ENCODE data around the gene HOXA10. TPM values are rescaled to one million over a fixed set of nuclear protein-coding genes. Genes with fewer than 3 reads are reported as not detected.

HOXA10 gene
- total RNA-seq, 1 donor from 2014 or later: 27.3 TPM

DNA sequence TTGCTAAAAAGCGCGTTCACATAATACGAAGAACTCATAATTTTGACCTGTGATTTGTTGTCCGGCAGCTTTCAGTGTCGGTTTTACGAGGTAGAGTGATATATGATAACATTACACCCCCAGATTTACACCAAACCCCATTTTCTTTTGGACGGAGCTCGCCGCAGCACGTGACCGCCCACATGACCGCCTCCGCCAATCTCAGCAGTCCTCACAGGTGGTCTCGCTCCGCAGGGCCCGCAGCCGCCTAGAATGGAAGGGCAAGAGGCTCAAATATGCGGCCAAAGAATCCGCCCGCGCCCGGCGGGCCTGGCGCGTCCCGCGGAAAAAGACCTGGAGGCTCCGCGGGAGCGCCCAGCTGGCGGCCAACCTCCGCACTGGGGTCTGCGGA, 17.6 kb downstream of the HOXA10 start, which contains the start of gene HOXA7:
Gene HOXA7 (minus strand): TSS at position 168 of the 391 bp plus-strand sequence. CDS start 130 bp downstream, at position 38.
- DNase-seq (ENCODE audit: low read depth): no peak

DNA sequence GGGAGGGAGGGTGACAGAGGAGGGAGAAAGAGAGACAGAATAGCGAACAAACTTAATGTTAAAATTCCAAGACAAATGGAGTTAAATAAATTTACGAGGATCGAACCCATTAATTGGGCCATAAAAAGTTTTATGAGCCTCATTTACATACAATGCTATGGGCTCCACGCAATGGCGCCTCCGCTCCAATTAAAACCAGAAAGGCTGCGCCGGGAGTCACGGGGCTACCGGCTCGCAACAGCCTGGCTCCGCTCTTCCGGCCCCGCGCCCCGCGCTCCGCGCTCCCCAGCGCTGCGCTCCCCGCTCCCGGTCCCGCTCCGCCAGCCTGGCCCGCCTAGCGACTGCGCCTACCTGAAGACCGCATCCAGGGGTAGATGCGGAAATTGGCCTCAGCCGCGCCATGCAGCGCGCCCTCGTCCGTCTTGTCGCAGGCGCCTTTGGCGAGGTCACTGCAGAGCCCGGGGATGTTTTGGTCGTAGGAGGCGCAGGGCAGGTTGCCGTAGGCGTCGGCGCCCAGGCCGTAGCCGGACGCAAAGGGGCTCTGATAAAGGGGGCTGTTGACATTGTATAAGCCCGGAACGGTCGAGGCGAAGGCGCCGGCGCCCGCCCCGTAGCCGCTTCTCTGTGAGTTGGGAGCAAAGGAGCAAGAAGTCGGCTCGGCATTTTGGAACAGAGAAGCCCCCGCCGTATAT, 18.2 kb downstream of the HOXA10 start:
- DNase-seq (ENCODE audit: low read depth): no peak

- DNase-seq (ENCODE audit: low read depth): peak; percentile 64
Measured at GRCh38 chr7:27154901-27155815, 19.0 kb downstream of the HOXA10 start.

GRCh38 chr7:27154369-27154768, 19.8 kb downstream of the HOXA10 start:
- DNase-seq (ENCODE audit: low read depth): no peak

- no peak for DNase-seq (ENCODE audit: low read depth)
Measured at GRCh38 chr7:27153526-27153925, 20.6 kb downstream of the HOXA10 start.

DNA sequence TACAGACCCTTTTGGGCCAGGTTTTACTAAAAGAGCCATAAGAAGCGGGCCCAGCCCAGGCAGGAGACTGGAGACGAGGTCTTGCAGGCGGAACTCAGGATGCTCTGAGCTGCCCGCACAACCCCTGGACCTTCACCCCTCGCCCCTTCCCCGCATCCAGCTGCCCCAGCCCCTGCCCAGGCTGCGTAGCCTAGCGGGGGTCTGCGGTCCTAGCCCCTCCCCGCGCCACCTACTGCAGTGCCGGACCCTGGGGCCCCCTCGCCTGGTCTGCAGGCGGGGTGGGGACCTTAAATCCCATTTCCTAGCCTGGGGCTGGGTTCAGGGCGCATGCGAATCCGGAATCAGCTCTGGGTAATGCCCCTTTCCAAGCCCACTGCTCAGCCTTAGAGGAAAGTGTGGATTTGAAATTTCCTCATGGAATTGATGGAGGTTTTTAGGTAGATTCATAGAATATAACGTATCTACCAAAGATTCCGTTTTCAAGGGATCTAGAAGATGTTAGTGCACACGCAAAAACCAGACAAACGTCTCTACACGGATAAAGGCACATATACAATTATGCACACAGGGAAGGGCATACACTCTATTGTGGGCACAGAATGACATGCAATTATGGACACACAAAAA, 21.2 kb downstream of the HOXA10 start:
- DNase-seq (ENCODE audit: low read depth): no peak

GRCh38 chr7:27151931-27152815, 21.9 kb downstream of the HOXA10 start, which contains the start of gene HOXA3:
TSS of gene HOXA3 (minus strand) at chr7:27152583. CDS start at chr7:27110640, 41,943 bp downstream.
- peak; percentile 86 for DNase-seq (ENCODE audit: low read depth)

DNA sequence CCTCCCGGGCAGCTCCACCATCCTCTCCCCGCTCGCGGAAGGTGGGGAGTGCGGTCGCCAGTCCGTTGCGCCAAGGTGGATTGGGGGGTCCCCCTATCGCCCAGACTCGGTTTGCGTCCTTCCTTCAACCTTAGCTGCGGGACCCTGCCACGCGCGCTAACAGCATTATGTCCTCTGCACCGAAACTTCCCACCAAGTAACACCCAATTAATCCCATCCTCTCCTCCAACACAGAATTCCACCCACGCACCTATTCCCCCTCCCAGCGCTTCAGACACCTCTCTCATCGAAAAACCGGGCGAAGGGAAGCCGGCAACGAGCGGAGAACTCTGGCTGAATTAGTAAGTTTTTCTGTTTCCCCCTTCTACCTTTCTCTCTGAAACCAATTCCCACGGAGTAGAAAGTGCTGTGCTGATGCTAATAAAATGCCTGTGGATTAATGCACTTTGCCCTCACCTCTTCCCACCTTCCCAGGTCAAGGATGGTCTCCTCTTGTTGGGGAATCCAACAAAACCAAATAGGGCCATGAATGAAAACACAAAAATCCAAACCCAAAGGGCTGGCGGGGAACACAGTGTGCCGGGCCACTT, 22.7 kb downstream of the HOXA10 start:
- DNase-seq (ENCODE audit: low read depth): no peak

DNA sequence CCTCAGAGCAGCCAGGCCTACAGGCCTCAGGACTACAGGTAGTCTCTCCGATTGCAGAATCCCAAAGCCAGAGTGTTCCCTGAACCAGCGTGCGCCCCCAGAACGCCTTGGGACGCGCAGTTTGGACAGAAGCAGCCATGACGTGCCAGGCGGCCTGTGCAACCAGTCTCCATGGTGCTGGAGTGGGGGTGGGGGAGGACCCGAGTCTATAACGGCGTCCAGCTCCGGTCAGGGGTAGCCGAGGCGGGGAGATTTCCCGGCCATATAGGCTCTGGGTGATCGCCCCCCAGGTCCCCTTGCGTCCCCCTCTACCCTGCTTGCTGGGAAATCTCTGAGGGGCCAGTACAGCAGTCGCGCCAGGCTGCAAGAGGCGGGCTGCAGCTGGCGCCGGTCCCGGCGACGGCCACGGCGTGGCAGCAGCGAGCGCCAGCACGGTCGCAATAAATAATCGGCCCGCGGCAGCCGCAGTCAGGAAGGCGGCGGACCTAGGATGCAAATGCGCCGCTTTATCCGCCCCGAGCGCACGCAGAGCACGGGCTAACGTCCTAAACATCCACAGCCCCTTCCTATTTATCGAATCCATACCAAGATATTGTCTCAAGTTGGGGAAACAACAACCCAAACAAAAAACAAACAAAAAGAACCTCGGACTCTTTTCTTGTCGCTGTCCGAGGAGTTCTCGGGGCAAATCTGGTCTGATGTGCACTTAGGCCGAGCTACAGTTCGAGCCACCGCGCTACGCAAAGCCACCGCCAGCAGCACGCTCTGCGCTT, 23.4 kb downstream of the HOXA10 start:
- DNase-seq (ENCODE audit: low read depth): no peak

- DNase-seq (ENCODE audit: low read depth): no peak
Measured at GRCh38 chr7:27149842-27150567, 24.1 kb downstream of the HOXA10 start.

GRCh38 chr7:27148756-27149641, 25.1 kb downstream of the HOXA10 start:
- DNase-seq (ENCODE audit: low read depth): no peak

- DNase-seq (ENCODE audit: low read depth): no peak
Measured at GRCh38 chr7:27148031-27148755, 25.9 kb downstream of the HOXA10 start.

- no peak for DNase-seq (ENCODE audit: low read depth)
Measured at GRCh38 chr7:27147199-27148030, 26.7 kb downstream of the HOXA10 start, which contains the start of gene HOXA6. TSS of gene HOXA6 (minus strand) at chr7:27147774. CDS start at chr7:27147749, 25 bp downstream.

DNA sequence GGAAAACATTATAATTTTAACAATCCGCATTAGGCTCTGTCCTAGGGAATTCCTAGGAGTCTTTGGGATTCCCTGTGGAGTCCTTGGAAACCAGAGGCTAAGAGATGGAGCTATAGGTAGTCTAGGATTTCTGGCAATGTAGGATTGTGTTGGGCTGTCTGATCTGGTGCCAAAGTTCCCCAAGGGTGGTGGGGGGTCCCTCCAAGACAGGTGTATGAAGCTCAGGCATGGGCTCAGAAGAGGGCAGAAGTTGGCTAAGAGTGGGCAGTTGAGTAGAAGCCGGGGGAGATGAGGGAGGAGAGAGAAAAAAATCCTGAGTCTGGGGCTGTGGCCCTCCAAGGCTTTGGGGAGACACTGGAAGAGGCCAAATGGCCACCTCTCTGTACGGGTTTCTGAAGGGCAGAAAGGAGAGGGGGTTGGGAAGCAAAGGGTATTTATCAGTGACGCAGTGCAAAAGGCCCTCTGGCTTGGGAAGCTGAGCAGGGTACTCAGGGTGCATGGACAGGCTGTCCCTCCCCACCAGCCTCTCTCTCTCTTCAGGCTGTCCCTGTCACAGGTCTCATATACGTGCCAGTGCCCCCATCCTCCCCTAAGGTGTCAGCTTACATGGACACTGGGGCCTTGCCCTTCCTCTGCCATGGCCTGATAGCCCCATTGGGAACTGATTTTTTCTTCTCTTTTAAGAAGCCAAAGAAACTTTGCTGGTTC, 27.5 kb downstream of the HOXA10 start:
- DNase-seq (ENCODE audit: low read depth): no peak

DNA sequence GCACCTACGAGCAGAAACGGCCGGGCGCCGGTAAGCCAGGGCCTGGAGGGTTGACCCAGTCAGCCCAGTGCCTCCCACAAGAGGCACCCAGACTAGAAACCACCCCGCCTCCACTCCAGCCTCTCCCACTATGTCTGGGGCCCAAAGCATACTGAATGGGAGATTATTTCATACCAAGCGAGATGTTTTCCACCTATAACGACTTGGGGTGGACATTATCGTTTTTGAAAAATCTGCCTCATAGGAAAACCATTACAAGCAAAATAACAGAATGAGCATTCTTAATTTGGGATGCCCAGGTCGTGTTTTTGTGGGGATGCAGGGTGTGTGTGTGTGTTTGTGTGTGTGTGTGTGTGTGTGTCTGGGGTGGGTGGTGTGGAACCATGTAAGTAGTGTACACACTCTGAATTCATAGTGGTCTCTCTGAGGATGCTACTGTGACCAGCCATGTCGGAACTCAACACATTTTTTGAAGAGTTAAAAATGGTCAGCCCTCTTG, 28.2 kb downstream of the HOXA10 start:
- DNase-seq (ENCODE audit: low read depth): no peak

All from renal cortical epithelial cell (primary cell).